H54 (cell line): ENCODE data around the gene TRIM59.
"Not testable (repeated sequence)": the region's sequence is repeated elsewhere in the genome, so short reads cannot be mapped to it uniquely, and the experiment has no call there.

Source experiments
- DNase-seq: peaks from one replicate; pipeline ENCODE4 v3.0.0; 2011; ENCODE audit warnings: low spot score, mixed read lengths; ENCODE audit not compliant: insufficient read length
- FAIRE-seq: peaks from 3 replicates; lab custom pipeline; 2011; peaks lifted over from hg19 to GRCh38; lab: Jason Lieb, UNC
- POLR2A ChIP-seq: IDR thresholded peaks from 2 replicates; pipeline ENCODE4 v1.6.1; 2011; ENCODE audit warnings: low read depth, mild to moderate bottlenecking, low read length

TRIM59 gene

GRCh38 chr3:160473221-160473620 is 23.6 kb upstream of the TRIM59 start:
- FAIRE-seq (no peak), DNase-seq (no peak)
- no peak for TF ChIP-seq POLR2A

- no peak for TF ChIP-seq POLR2A
- DNase-seq (no peak), FAIRE-seq (no peak)
Measured at GRCh38 chr3:160472344-160472743, 22.8 kb upstream of the TRIM59 start.

- TF ChIP-seq POLR2A = no peak
- no peak for FAIRE-seq
- DNase-seq = no peak
Measured at GRCh38 chr3:160471892-160472291, 22.3 kb upstream of the TRIM59 start.

- DNase-seq (no peak), FAIRE-seq (no peak)
- TF ChIP-seq POLR2A = no peak
Measured at GRCh38 chr3:160470181-160470580, 20.6 kb upstream of the TRIM59 start.

GRCh38 chr3:160464971-160465370 is 15.4 kb upstream of the TRIM59 start:
- DNase-seq (no peak), FAIRE-seq (no peak)
- no peak for TF ChIP-seq POLR2A

GRCh38 chr3:160464321-160464720 is 14.7 kb upstream of the TRIM59 start:
- no peak for TF ChIP-seq POLR2A
- no peak for FAIRE-seq

GRCh38 chr3:160460033-160460432 is 10.4 kb upstream of the TRIM59 start:
- DNase-seq (no peak), FAIRE-seq (no peak)
- no peak for TF ChIP-seq POLR2A

More at GRCh38 chr3:160464321-160464720, 14.7 kb upstream of the TRIM59 start:
- DNase-seq = no peak

- TF ChIP-seq POLR2A = no peak
- FAIRE-seq (no peak), DNase-seq (no peak)
Measured at GRCh38 chr3:160459450-160459970, 9.9 kb upstream of the TRIM59 start.

- no peak for TF ChIP-seq POLR2A
- FAIRE-seq (no peak), DNase-seq (no peak)
Measured at GRCh38 chr3:160458151-160458550, 8.6 kb upstream of the TRIM59 start.

GRCh38 chr3:160455846-160456245 is 6.3 kb upstream of the TRIM59 start:
- no peak for TF ChIP-seq POLR2A
- FAIRE-seq (no peak), DNase-seq (no peak)

GRCh38 chr3:160454995-160455394 is 5.4 kb upstream of the TRIM59 start:
- no peak for TF ChIP-seq POLR2A
- DNase-seq = no peak
- no peak for FAIRE-seq

GRCh38 chr3:160452251-160452650 is 2.7 kb upstream of the TRIM59 start:
- not testable (repeated sequence) for FAIRE-seq, DNase-seq

- TF ChIP-seq POLR2A = no peak
- DNase-seq (no peak), FAIRE-seq (no peak)
Measured at GRCh38 chr3:160451602-160452001, 2.0 kb upstream of the TRIM59 start.

GRCh38 chr3:160450846-160451245 is 1.3 kb upstream of the TRIM59 start:
- peak; percentile 26 for DNase-seq
- FAIRE-seq = no peak
- no peak for TF ChIP-seq POLR2A

- FAIRE-seq = no peak
- TF ChIP-seq POLR2A = peak; percentile 71
- DNase-seq = no peak
Measured at GRCh38 chr3:160448845-160449635, 546 bp downstream of the TRIM59 start.
